Suppressor macrophage (primary cell): Measurements from ENCODE around the gene LPIN3.
A peak's percentile ranks its signal among the peaks of the same experiment; 100 is the strongest.

Source experiments
- DNase-seq, 4 experiments: peaks; one replicate each; pipeline ENCODE4 v3.0.0-alpha.2; 2020 to 2022

The LPIN3 gene

DNA sequence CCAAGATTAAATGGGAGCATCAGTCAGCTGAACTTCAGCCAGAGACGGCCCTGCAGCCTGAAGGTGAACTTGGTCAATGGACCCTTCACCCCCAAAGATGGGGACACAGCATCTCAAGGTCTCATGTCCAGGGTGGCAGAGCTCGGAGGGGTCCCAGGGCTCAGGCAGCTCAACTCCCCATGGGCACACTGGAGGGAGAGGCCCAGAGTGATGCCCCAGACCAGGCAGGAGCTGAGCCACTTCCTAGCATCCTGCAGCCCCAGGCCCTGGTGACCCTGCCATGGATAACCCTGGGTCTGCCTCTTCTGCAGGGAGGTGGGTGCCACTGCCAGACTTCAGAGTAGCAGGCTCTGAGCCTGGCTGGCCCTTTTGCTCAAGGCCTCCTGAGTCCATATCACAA lies 53.5 kb downstream of the LPIN3 start:
- no peak for DNase-seq

DNA sequence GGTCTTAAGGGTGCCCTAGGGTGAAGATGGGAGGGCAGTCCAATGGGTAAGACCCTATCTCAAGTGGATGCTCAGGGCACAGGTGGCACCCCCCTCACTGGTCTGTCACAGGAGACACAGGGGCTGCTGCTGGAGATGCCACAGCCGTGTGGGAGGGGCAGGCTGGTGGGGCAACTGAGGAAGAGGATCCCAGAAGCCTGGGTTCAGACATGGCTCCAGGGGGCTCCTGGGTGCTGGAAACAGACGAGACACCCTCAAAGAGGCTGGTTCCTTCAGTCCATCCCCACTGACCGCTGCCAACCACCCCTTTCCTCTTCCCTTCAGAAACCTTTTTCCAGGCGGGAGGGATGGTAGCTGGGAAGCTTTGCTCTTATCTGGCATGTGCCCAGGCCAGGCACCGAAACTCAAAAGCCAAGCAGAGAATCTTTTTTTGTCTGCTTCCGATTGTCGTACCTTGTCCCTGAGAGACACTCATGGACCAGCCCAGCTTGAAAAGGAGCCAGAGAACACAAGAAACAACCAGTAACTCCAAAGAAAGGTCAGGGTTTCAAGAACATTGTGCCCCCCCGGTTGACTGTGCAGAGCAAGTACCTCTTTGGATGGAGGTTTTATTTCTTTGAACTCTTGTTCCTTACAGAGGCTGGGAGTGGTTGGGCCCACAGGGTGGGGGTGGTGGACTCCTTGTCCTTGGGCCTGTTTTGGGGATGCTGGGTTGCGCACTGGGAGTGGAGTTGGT lies 54.5 kb downstream of the LPIN3 start:
- no peak for DNase-seq

DNA sequence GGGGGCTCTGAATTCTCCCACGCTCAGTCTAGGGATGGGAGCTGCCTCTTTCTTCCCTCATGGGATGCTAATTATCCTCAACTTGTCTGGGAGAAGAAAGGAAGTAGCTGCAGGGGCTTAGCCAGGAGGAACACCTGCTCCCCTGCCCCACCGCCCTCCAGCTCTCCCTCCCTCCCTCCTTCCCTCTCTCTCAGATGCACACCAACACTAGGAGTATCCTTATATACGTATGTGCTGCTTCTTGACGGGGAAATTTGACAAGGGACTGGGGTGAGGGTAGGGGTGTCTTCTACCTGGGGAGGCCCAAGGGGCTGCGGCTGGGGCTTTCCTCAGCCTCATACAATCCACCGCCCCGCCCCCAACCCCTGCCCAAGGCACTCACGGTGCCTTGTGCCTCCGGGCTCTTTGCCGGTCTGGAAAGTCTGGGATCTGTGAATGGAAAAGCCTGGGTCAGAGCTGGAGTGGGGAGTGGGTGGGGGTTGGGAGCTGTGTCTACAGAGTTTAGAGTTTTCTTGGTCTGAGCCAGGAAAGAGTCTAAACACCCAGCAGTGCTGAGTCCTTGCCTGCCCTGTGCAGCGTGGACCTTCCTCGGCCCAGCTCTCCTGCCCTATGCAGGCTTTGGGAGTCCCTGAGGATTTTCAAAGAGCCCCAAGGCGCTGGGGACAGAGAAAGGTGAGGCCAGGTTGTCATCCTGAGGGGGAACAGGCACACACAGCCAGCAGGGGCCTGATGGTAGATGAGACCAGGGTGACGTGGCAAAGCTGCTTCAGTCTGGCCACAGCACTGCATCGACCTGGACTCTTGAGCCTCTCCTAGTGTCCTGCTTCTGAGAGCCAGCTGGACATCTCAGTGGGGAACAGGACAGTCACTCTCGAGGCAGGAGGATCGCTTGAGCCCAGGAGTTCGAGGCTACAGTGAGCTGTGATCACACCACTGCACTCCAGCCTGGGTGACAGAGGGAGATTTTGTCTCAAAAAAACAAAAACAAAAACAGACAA lies 55.3 kb downstream of the LPIN3 start:
- DNase-seq = no peak

DNA sequence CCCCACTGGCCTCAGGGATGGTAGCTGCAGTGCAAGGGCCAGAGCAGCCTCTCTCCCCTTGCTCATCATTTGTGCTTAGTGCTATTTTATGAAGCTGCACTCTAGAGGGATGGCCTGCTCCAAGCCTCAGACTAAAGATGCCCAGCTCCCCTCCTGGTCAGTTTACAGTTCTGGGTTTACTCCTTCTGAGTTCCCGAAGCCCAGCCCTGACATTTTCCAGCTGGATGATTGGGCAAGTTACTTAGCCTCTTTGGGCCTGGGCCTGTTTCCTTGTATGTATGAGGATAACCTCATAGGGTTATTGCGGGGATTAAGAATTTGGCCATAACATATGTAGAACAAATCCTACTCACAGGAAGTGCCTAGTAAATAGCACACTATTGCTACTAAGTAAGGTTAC lies 57.8 kb downstream of the LPIN3 start:
- DNase-seq = no peak

DNA sequence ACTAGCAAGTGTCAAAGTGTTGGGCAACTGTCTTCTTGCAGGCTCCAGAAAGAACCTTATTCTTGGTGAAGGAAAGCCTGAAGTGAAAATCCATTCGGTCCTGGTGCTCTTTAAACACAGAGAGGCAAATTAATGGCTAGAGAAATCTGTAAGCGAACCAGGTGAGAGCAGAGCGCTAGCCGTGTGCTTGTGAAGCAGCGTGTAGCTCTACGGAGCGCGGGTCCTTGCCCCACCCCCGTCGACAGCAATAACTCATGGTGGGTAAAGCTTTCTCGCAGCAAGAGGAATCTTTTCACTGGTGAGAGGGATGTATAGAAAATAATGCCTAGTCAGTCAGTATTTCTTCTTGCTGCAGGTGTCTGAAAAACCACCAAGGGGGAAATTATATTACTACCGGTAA lies 63.0 kb downstream of the LPIN3 start:
- DNase-seq = no peak

DNA sequence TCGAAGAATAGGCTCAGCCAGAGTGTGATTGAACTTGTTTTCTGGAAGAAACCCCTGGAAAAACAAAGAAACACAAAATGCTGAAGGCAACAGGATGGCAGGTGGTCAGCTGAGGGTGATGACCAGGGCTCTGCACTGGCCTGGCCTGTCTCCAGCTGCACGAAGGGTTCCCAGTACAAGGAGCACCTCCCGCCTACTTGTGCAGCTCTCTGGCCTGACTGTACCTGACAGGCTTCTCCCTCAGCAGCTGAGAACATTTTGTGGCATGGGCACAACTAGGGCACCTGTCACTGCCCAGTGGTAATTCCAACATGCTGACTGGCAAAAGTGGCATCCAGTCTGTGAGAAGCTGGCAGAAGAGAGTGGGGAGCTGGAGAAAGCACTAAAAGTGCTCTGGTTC lies 64.8 kb downstream of the LPIN3 start:
- DNase-seq = no peak

DNA sequence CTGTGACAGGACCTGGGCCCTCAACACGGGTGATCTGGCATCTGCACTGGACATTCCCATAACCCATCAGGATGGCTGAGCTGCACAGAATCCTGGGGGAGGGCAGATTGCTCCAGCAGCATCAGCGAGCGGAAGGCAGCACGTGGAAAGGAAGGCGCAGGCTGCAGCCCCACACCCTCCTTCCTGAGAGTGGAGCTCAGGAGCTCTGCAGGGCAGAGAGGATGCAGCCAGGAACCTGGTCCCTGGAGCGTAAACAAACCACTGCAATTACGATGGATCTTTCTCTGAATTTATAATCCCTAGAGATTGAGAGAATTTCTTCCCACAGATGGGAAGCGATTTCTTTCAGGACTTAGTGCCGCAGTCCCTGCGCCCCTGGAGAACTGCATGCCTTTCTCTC lies 65.7 kb downstream of the LPIN3 start:
- DNase-seq = no peak

DNA sequence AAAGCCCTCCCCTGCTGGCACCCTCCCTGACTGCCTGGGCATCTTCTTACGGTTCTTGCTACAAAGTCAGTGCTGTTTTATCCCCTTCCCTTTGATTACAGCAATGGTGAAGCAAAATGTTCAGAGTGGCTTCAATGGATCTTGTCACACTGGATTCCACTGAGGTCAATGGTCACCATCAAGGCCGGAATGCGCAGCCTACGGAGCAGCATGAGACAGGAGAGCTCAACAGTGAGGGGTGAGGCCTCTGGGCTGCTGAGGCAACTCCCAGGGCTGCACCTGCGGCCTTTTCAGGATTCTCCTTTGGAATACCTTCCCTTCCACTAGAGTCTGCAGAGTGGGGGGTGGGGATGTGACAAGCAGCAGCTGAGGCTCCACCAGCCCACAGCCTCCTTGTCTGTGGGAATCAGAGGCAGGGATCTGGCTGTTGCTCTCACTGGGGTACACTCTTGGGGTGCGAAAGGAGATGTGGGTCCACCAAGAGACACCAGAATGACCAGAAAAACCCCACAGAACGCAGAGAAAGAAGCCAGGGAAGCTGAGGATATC lies 66.3 kb downstream of the LPIN3 start:
- DNase-seq = no peak

DNA sequence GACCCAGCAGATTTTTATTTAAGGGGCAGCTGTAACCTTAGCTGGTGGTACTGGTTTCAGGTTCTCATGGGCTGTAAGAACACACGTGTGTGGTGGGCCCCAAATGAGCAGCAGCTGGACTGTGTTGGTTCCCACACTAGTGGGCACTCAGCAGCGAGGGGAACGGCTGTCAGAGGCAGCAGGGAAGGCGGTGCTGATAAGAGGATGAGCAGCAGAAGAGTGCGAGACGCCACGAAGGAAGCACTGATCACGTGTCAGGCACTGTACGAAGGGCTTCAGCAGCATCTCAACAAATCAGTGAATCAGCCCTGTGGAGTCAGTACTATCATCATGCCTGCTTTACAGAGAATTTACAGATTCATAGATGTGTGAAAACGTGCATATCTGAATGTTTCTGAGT lies 67.0 kb downstream of the LPIN3 start:
- DNase-seq = no peak

DNA sequence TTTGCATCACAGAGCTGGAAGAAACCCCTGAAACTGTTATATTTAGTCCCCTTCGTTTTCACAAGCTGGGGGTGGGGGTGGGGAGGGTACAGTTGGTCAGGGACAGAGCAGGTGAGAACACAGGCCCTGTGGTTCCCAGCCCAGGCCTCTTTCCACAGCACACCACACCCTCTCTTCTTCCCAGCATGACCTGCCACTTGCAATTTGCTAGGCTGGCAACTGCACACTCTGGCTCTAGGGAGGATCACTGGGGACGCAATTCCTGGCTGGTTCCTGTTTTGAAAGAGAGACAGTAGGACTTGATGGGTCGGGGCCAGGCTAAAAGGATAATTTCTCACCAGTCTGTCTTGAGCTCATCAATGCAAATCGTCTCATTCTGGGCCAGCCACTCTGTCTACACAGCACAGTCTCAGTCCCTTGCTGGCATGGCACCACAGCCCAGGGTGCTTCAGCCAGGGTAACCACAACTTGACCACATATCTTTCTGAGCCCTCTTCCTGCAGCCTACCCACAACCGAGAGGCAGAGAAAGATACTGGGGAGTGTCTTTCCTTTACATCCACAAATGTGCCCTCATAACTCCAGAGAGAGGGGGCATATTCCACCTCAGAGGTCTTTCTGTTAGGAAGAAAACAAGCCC lies 67.7 kb downstream of the LPIN3 start:
- DNase-seq = peak in 1 of 4 experiments; percentile 4

DNA sequence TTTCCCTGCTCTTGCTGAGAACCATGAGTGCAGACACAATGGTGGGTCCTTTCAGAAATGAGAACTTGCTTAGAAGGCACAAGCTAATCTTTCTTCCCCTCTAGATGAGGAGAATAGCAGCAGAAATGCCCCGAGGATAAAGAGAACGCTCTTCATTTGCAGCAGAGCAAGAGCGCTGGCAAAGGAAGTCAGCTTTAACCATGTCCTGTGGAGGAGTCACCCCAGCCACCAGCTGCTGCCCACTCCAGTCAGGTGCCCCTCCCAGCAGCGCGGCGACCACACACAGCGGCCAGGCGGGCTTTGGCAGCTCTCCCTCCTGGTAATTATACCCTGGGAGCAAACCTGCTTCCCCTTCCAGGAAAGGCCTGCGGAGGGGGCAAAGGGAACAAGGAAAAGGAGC lies 68.4 kb downstream of the LPIN3 start:
- DNase-seq = peak in 1 of 4 experiments; percentile 16
